GM13976 (cell line): ENCODE results near the gene AKAP12.

Experiments used
- DNase-seq: peaks from one replicate; pipeline ENCODE4 v3.0.0; 2012; ENCODE audit warnings: low spot score
- CTCF ChIP-seq: IDR thresholded peaks from 2 replicates; pipeline ENCODE4 v1.5.1; 2012; ENCODE audit warnings: borderline replicate concordance, mild to moderate bottlenecking; ENCODE audit not compliant: insufficient read depth; ENCODE audit errors: extremely low read depth, missing control alignments, control extremely low read depth
- in situ Hi-C: fragments of 300-500 bp; cut with MboI; formaldehyde crosslinking; loops from one replicate; pipeline ENCODE4 v1.12.0; 2022; ENCODE audit warnings: low sequenced_read_pairs, mixed read lengths, inconsistent platforms; ENCODE audit not compliant: unreplicated experiment

The AKAP12 gene

GRCh38 chr6:151284012-151284411 lies 44.2 kb downstream of the AKAP12 start:
- no peak for TF ChIP-seq CTCF
- no peak for DNase-seq
- in situ Hi-C loops: no loop called here

GRCh38 chr6:151284548-151285017 lies 44.8 kb downstream of the AKAP12 start:
- peak; percentile 36 for DNase-seq
- TF ChIP-seq CTCF: no peak
- in situ Hi-C loops: no loop called here

- in situ Hi-C loops: no loop called here
- TF ChIP-seq CTCF: no peak
- no peak for DNase-seq
These were observed 45.4 kb downstream of the AKAP12 start for GRCh38 chr6:151285122-151285521.

- in situ Hi-C loops: no loop called here
- TF ChIP-seq CTCF: no peak
- DNase-seq: no peak
These were observed 46.4 kb downstream of the AKAP12 start for GRCh38 chr6:151286214-151286613.

- DNase-seq: no peak
- no peak for TF ChIP-seq CTCF
- in situ Hi-C loops: no loop called here
These were observed 49.1 kb downstream of the AKAP12 start for GRCh38 chr6:151288712-151289398.

- no peak for DNase-seq
- no peak for TF ChIP-seq CTCF
- in situ Hi-C loops: no loop called here
These were observed 49.7 kb downstream of the AKAP12 start for GRCh38 chr6:151289399-151290007.
